ENCODE measurements around the gene CENPB. TPM values are rescaled to one million over a fixed set of nuclear protein-coding genes. Genes with fewer than 3 reads are reported as not detected.

Gene CENPB
- total and polyA plus RNA-seq, 4 donors: 4.5 to 32.4 (median 25.4) TPM

GRCh38 chr20:3804781-3805180, 18.2 kb upstream of the CENPB start:
- no peak overlapping the region for H3K4me3 ChIP-seq (ENCODE audit: low read depth in 1 of 3, low read length in 3 of 3)
- no peaks in the 10 kb centered on the region for H3K27me3 ChIP-seq (ENCODE audit: control insufficient read depth in 4 of 4, insufficient read depth in 4 of 4, low read length in 3 of 4)
- H3K9me3 ChIP-seq (ENCODE audit: control insufficient read depth in 4 of 4, low read length in 3 of 4): no peaks in the 10 kb centered on the region
- TF ChIP-seq NR2F2 (IDR thresholded peaks at IDR 0.05): no peak
- no peak for TF ChIP-seq RXRA (IDR thresholded peaks at IDR 0.05)
- no peak for TF ChIP-seq SP1 (IDR thresholded peaks at IDR 0.05)
- no peak for TF ChIP-seq YY1 (IDR thresholded peaks at IDR 0.05)
- TF ChIP-seq REST (IDR thresholded peaks at IDR 0.05): no peak
- no peak for TF ChIP-seq MAX (IDR thresholded peaks at IDR 0.05)
- no peak overlapping the region for H3K9ac ChIP-seq (ENCODE audit: low read depth in 1 of 2, low read length in 2 of 2)
- no peak for DNase-seq (ENCODE audit: low spot score)
- WGBS: 96% methylated on average over 11 of the region's 11 CpGs
- H3K27ac ChIP-seq (ENCODE audit: low read depth in 1 of 2, low read length in 2 of 2): no peak overlapping the region
- peaks cover 17 to 32% (median 25%) of the 10 kb centered on the region in 4 donors for H3K4me1 ChIP-seq (ENCODE audit: control insufficient read depth in 4 of 4, insufficient read depth in 4 of 4, low read length in 3 of 4)
- H3K36me3 ChIP-seq (ENCODE audit: control insufficient read depth in 4 of 4, insufficient read depth in 3 of 4, low read depth in 1 of 4, low read length in 3 of 4): peaks cover 0 to 10% (median 4%) of the 10 kb centered on the region in 4 donors

- Histone ChIP-seq H3K9me3 (ENCODE audit: control insufficient read depth in 4 of 4, low read length in 3 of 4) (no peaks in the 10 kb centered on the region), H3K27me3 (ENCODE audit: control insufficient read depth in 4 of 4, insufficient read depth in 4 of 4, low read length in 3 of 4) (no peaks in the 10 kb centered on the region), H3K9ac (ENCODE audit: low read depth in 1 of 2, low read length in 2 of 2) (no peak overlapping the region), H3K4me3 (ENCODE audit: low read depth in 1 of 3, low read length in 3 of 3) (no peak overlapping the region), H3K27ac (ENCODE audit: low read depth in 1 of 2, low read length in 2 of 2) (no peak overlapping the region), H3K4me1 (ENCODE audit: control insufficient read depth in 4 of 4, insufficient read depth in 4 of 4, low read length in 3 of 4) (peaks cover 17 to 35% (median 25%) of the 10 kb centered on the region in 4 donors), H3K36me3 (ENCODE audit: control insufficient read depth in 4 of 4, insufficient read depth in 3 of 4, low read depth in 1 of 4, low read length in 3 of 4) (peaks cover 0 to 10% (median 4%) of the 10 kb centered on the region in 4 donors)
- whole genome bisulfite sequencing: 89% methylated on average over 11 of the region's 11 CpGs
- DNase-seq (ENCODE audit: low spot score): no peak
- no peak for TF ChIP-seq RAD21 (IDR thresholded peaks at IDR 0.05)
- TF ChIP-seq CTCF (IDR thresholded peaks at IDR 0.05; ENCODE audit: low read depth, low read length, missing input control): no peak
- TF ChIP-seq FOXA1 (IDR thresholded peaks at IDR 0.05): no peak
- no peak for TF ChIP-seq REST (IDR thresholded peaks at IDR 0.05)
- TF ChIP-seq JUND (IDR thresholded peaks at IDR 0.05): no peak
- TF ChIP-seq TAF1 (conservative IDR thresholded peaks at IDR 0.05): no peak
- no peak for TF ChIP-seq FOXA2 (IDR thresholded peaks at IDR 0.05)
- TF ChIP-seq NR2F2 (IDR thresholded peaks at IDR 0.05): no peak
- TF ChIP-seq RXRA (IDR thresholded peaks at IDR 0.05): no peak
- no peak for TF ChIP-seq YY1 (IDR thresholded peaks at IDR 0.05)
Measured at GRCh38 chr20:3804254-3804751, 17.8 kb upstream of the CENPB start.

Measured in liver (tissue), 9 donors.